Measurements from ENCODE around the gene DUSP2. TPM values are rescaled to one million over a fixed set of nuclear protein-coding genes. Genes with fewer than 3 reads are reported as not detected.

Gene DUSP2
- total and polyA plus RNA-seq, 9 of the 15 experiments (the other 6 are each of a cell fraction or from before 2014, with no cell fraction given): 0.04 to 0.18 TPM; not detected in 7

DNA sequence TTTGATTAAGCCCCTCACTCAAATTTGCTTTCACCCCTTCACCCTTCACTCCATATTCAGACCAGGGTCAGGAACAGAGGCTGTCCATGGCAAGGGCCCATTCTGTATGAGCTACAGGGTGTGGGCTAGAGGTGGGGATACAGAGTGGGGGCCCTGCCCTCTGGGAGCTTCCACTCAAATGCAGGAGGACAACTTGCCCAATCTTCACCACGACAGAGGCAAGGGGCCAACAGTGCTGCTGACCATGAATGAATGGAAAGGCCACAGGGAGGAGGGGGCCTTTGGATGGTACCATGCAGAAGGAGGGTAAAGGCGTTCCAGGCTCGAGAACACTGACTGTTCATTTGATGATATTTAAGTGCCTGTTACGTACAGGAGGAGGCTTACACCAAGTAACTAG is 51.7 kb downstream of the DUSP2 start:
- H3K9me3 ChIP-seq (replicated peaks; ENCODE audit: control insufficient read depth, insufficient read depth, low read depth, low read length): no peaks in the 10 kb centered on the region
- DNase-seq (ENCODE audit: extremely low read depth in 1 of 4, low spot score in 3 of 4) (no peak), ATAC-seq (no peak), FAIRE-seq (no peak)
- H3K4me3 ChIP-seq: no peak overlapping the region
- in situ Hi-C loops (cut with MboI) (loop anchor here (25.0 kb wide), 1 partner anchor 306 kb away; no protein-coding TSS in a partner anchor), intact Hi-C loops (cut with micrococcal nuclease) (no loop called here)
- no peak overlapping the region for H3K4me2 ChIP-seq (ENCODE audit: insufficient read depth, low read length)
- H3K9ac ChIP-seq (ENCODE audit: insufficient read depth in 1 of 2, low read depth in 2 of 2, low read length in 2 of 2): no peak overlapping the region
- H4K20me1 ChIP-seq (replicated peaks; ENCODE audit: control insufficient read depth, insufficient read depth, low read length): no peaks in the 10 kb centered on the region; the same call in 1 of the 2 replicates
- H3K27me3 ChIP-seq (ENCODE audit: control insufficient read depth in 2 of 2, insufficient read depth in 2 of 2, low read length in 2 of 2): peaks cover under 1 to 12% of the 10 kb centered on the region in 2 experiments; a peak in 1 of 5 replicates
- H3K4me1 ChIP-seq (replicated peaks in 1 of 2; ENCODE audit: control insufficient read depth in 2 of 2, insufficient read depth in 2 of 2, low read length in 2 of 2): peaks cover 11 to 32% of the 10 kb centered on the region in 2 experiments; a peak in 4 of 5 replicates
- no peaks in the 10 kb centered on the region for H3K79me2 ChIP-seq (ENCODE audit: control insufficient read depth, insufficient read depth, low read length)
- BruUV-seq (replicated peaks): no TSS peak
- 69% methylated on average over 4 of the region's 4 CpGs for WGBS (ENCODE audit: insufficient coverage, low coverage, missing lambda C conversion rate)
- no peak overlapping the region for H3K27ac ChIP-seq (ENCODE audit: extremely low read depth, low read depth, low read length)
- CTCF ChIA-PET (ENCODE audit: low intra/inter-chr PET ratio): no interaction called here
- POLR2A ChIA-PET: interaction anchor here (0.6 to 1.4 kb wide), 2 partner anchors 11 to 153 kb away, joined by 3 to 4 read pairs; no protein-coding TSS in a partner anchor
- TF ChIP-seq ZNF316 (IDR thresholded peaks at IDR 0.05) (peak; percentile 71), TRIM24 (IDR thresholded peaks at IDR 0.05) (peak in 1 of 2 experiments; percentile 48; a peak in 1 of 4 replicates), EWSR1 (IDR thresholded peaks at IDR 0.05; ENCODE audit: borderline replicate concordance, low read depth, partially characterized antibody) (no peak)
- no peaks in the 10 kb centered on the region for H3K9me1 ChIP-seq (ENCODE audit: control insufficient read depth, insufficient read depth, low read length)
- no peak overlapping the region for H2AFZ ChIP-seq (ENCODE audit: low read depth, low read length)
- H3K36me3 ChIP-seq (ENCODE audit: control insufficient read depth, insufficient read depth, low read length): no peaks in the 10 kb centered on the region

Other genes starting within 250 kb of the DUSP2 start
Only the 7 nearest of the 10 such genes appear.
- 23.2 and 23.6 TPM in 2 replicates for gene ANKRD36C, start 153.6 kb downstream of the DUSP2 start, total RNA-seq (2014; rRNA removed)
- 44.4 and 45.3 TPM in 2 replicates for gene ANKRD36C, start 153.6 kb downstream of the DUSP2 start, total RNA-seq (2014; rRNA removed; fragmentation: Illumina TruSeq; extraction: Trizol)
- 50.0 and 51.6 TPM in 2 replicates for gene ANKRD36C, start 153.6 kb downstream of the DUSP2 start, total RNA-seq (2015; rRNA removed; fragmentation: Illumina TruSeq; extraction: Trizol)
- gene ANKRD36C, start 153.6 kb downstream of the DUSP2 start, total RNA-seq (2021): 26.4 and 26.6 TPM in 2 replicates
- gene ANKRD36C, start 153.6 kb downstream of the DUSP2 start, polyA plus RNA-seq (2011; rRNA removed): 10.6 and 11.9 TPM in 2 replicates
- gene ANKRD36C, start 153.6 kb downstream of the DUSP2 start, polyA plus RNA-seq (2014; fragmentation: Illumina TruSeq; extraction: Trizol): 6.7 and 7.3 TPM in 2 replicates
- 10 to 100 TPM in 1 of 2 experiments, 1 to 10 TPM in 1; 4.4 to 11.9 TPM for gene ANKRD36C, start 153.6 kb downstream of the DUSP2 start, polyA plus RNA-seq (2014; fragmentation: Nextera tagmentation; extraction: Ambion mirVana)
- 6.4 and 8.4 TPM in 2 replicates for gene ANKRD36C, start 153.6 kb downstream of the DUSP2 start, polyA plus RNA-seq (2014; rRNA removed)
- 0.14 and 0.33 TPM in 2 replicates for gene GPAT2, start 110.5 kb downstream of the DUSP2 start, total RNA-seq (2014; rRNA removed)
- not detected in 2 replicates for gene GPAT2, start 110.5 kb downstream of the DUSP2 start, total RNA-seq (2014; rRNA removed; fragmentation: Illumina TruSeq; extraction: Trizol)
- 0.11 and 0.38 TPM in 2 replicates for gene GPAT2, start 110.5 kb downstream of the DUSP2 start, total RNA-seq (2015; rRNA removed; fragmentation: Illumina TruSeq; extraction: Trizol)
- 0.33 and 0.94 TPM in 2 replicates for gene GPAT2, start 110.5 kb downstream of the DUSP2 start, total RNA-seq (2021)
- gene GPAT2, start 110.5 kb downstream of the DUSP2 start, polyA plus RNA-seq (2011; rRNA removed): not detected in 2 replicates
- gene GPAT2, start 110.5 kb downstream of the DUSP2 start, polyA plus RNA-seq (2014; fragmentation: Illumina TruSeq; extraction: Trizol): 0.30 TPM in 2 replicates
- gene GPAT2, start 110.5 kb downstream of the DUSP2 start, polyA plus RNA-seq (2014; fragmentation: Nextera tagmentation; extraction: Ambion mirVana): under 1 TPM in 1 of 2 experiments, not detected in 1; 0.01 TPM
- gene GPAT2, start 110.5 kb downstream of the DUSP2 start, polyA plus RNA-seq (2014; rRNA removed): 0.42 and 1.2 TPM in 2 replicates
- not detected in 2 replicates for gene ADRA2B, start 28.9 kb downstream of the DUSP2 start, total RNA-seq (2014; rRNA removed)
- not detected in 2 replicates for gene ADRA2B, start 28.9 kb downstream of the DUSP2 start, total RNA-seq (2014; rRNA removed; fragmentation: Illumina TruSeq; extraction: Trizol)
- not detected in 2 replicates for gene ADRA2B, start 28.9 kb downstream of the DUSP2 start, total RNA-seq (2015; rRNA removed; fragmentation: Illumina TruSeq; extraction: Trizol)
- not detected in 2 replicates for gene ADRA2B, start 28.9 kb downstream of the DUSP2 start, total RNA-seq (2021)
- not detected in 2 replicates for gene ADRA2B, start 28.9 kb downstream of the DUSP2 start, polyA plus RNA-seq (2011; rRNA removed)
- not detected in 2 replicates for gene ADRA2B, start 28.9 kb downstream of the DUSP2 start, polyA plus RNA-seq (2014; fragmentation: Illumina TruSeq; extraction: Trizol)
- not detected for gene ADRA2B, start 28.9 kb downstream of the DUSP2 start, polyA plus RNA-seq (2014; fragmentation: Nextera tagmentation; extraction: Ambion mirVana)
- gene ADRA2B, start 28.9 kb downstream of the DUSP2 start, polyA plus RNA-seq (2014; rRNA removed): not detected in 2 replicates
- gene ASTL, start 6.9 kb downstream of the DUSP2 start, total RNA-seq (2014; rRNA removed): not detected in 2 replicates
- not detected in 2 replicates for gene ASTL, start 6.9 kb downstream of the DUSP2 start, total RNA-seq (2014; rRNA removed; fragmentation: Illumina TruSeq; extraction: Trizol)
- not detected in 2 replicates for gene ASTL, start 6.9 kb downstream of the DUSP2 start, total RNA-seq (2015; rRNA removed; fragmentation: Illumina TruSeq; extraction: Trizol)
- not detected in 2 replicates for gene ASTL, start 6.9 kb downstream of the DUSP2 start, total RNA-seq (2021)
- gene ASTL, start 6.9 kb downstream of the DUSP2 start, polyA plus RNA-seq (2011; rRNA removed): not detected in 2 replicates
- not detected in 2 replicates for gene ASTL, start 6.9 kb downstream of the DUSP2 start, polyA plus RNA-seq (2014; fragmentation: Illumina TruSeq; extraction: Trizol)
- gene ASTL, start 6.9 kb downstream of the DUSP2 start, polyA plus RNA-seq (2014; fragmentation: Nextera tagmentation; extraction: Ambion mirVana): not detected
- gene ASTL, start 6.9 kb downstream of the DUSP2 start, polyA plus RNA-seq (2014; rRNA removed): not detected in 2 replicates
- gene STARD7, start 63.4 kb upstream of the DUSP2 start, total RNA-seq (2014; rRNA removed): 147 and 306 TPM in 2 replicates
- gene STARD7, start 63.4 kb upstream of the DUSP2 start, total RNA-seq (2014; rRNA removed; fragmentation: Illumina TruSeq; extraction: Trizol): 173 and 193 TPM in 2 replicates
- 170 and 173 TPM in 2 replicates for gene STARD7, start 63.4 kb upstream of the DUSP2 start, total RNA-seq (2015; rRNA removed; fragmentation: Illumina TruSeq; extraction: Trizol)
- gene STARD7, start 63.4 kb upstream of the DUSP2 start, total RNA-seq (2021): 192 and 196 TPM in 2 replicates
- 95.3 and 108 TPM in 2 replicates for gene STARD7, start 63.4 kb upstream of the DUSP2 start, polyA plus RNA-seq (2011; rRNA removed)
- gene STARD7, start 63.4 kb upstream of the DUSP2 start, polyA plus RNA-seq (2014; fragmentation: Illumina TruSeq; extraction: Trizol): 136 and 145 TPM in 2 replicates
- gene STARD7, start 63.4 kb upstream of the DUSP2 start, polyA plus RNA-seq (2014; fragmentation: Nextera tagmentation; extraction: Ambion mirVana): 100 to 1,000 TPM in 1 of 2 experiments, 10 to 100 TPM in 1; 90.9 to 140 TPM
- gene STARD7, start 63.4 kb upstream of the DUSP2 start, polyA plus RNA-seq (2014; rRNA removed): 103 and 122 TPM in 2 replicates
- 7.2 and 9.8 TPM in 2 replicates for gene TMEM127, start 120.6 kb upstream of the DUSP2 start, total RNA-seq (2014; rRNA removed)
- 6.7 and 6.8 TPM in 2 replicates for gene TMEM127, start 120.6 kb upstream of the DUSP2 start, total RNA-seq (2014; rRNA removed; fragmentation: Illumina TruSeq; extraction: Trizol)
- gene TMEM127, start 120.6 kb upstream of the DUSP2 start, total RNA-seq (2015; rRNA removed; fragmentation: Illumina TruSeq; extraction: Trizol): 10.3 and 10.7 TPM in 2 replicates
- gene TMEM127, start 120.6 kb upstream of the DUSP2 start, total RNA-seq (2021): 18.6 and 20.0 TPM in 2 replicates
- 10.9 and 16.6 TPM in 2 replicates for gene TMEM127, start 120.6 kb upstream of the DUSP2 start, polyA plus RNA-seq (2011; rRNA removed)
- 16.6 and 17.4 TPM in 2 replicates for gene TMEM127, start 120.6 kb upstream of the DUSP2 start, polyA plus RNA-seq (2014; fragmentation: Illumina TruSeq; extraction: Trizol)
- gene TMEM127, start 120.6 kb upstream of the DUSP2 start, polyA plus RNA-seq (2014; fragmentation: Nextera tagmentation; extraction: Ambion mirVana): 1 to 10 TPM; 1.7 to 2.0 TPM
- 9.9 and 10.8 TPM in 2 replicates for gene TMEM127, start 120.6 kb upstream of the DUSP2 start, polyA plus RNA-seq (2014; rRNA removed)
- 121 and 182 TPM in 2 replicates for gene CIAO1, start 120.8 kb upstream of the DUSP2 start, total RNA-seq (2014; rRNA removed)
- 64.7 and 78.7 TPM in 2 replicates for gene CIAO1, start 120.8 kb upstream of the DUSP2 start, total RNA-seq (2014; rRNA removed; fragmentation: Illumina TruSeq; extraction: Trizol)
- 85.4 and 89.7 TPM in 2 replicates for gene CIAO1, start 120.8 kb upstream of the DUSP2 start, total RNA-seq (2015; rRNA removed; fragmentation: Illumina TruSeq; extraction: Trizol)
- 92.8 and 94.3 TPM in 2 replicates for gene CIAO1, start 120.8 kb upstream of the DUSP2 start, total RNA-seq (2021)
- gene CIAO1, start 120.8 kb upstream of the DUSP2 start, polyA plus RNA-seq (2011; rRNA removed): 102 and 122 TPM in 2 replicates
- 94.2 and 104 TPM in 2 replicates for gene CIAO1, start 120.8 kb upstream of the DUSP2 start, polyA plus RNA-seq (2014; fragmentation: Illumina TruSeq; extraction: Trizol)
- gene CIAO1, start 120.8 kb upstream of the DUSP2 start, polyA plus RNA-seq (2014; fragmentation: Nextera tagmentation; extraction: Ambion mirVana): 10 to 100 TPM; 11.4 to 19.2 TPM
- 145 and 156 TPM in 2 replicates for gene CIAO1, start 120.8 kb upstream of the DUSP2 start, polyA plus RNA-seq (2014; rRNA removed)

All from K562 (cell line).